Activated CD4-positive, alpha-beta T cell treated with anti-CD3 and anti-CD28 coated beads for 24 hours (primary cell): Measurements from ENCODE around the gene COPS3.

Experiments
- DNase-seq, 2 donors: peaks; one replicate each; pipeline ENCODE4 v3.0.0-alpha.2; 2020; ENCODE audit warnings: low read depth in 2 of 2

COPS3 gene

DNA sequence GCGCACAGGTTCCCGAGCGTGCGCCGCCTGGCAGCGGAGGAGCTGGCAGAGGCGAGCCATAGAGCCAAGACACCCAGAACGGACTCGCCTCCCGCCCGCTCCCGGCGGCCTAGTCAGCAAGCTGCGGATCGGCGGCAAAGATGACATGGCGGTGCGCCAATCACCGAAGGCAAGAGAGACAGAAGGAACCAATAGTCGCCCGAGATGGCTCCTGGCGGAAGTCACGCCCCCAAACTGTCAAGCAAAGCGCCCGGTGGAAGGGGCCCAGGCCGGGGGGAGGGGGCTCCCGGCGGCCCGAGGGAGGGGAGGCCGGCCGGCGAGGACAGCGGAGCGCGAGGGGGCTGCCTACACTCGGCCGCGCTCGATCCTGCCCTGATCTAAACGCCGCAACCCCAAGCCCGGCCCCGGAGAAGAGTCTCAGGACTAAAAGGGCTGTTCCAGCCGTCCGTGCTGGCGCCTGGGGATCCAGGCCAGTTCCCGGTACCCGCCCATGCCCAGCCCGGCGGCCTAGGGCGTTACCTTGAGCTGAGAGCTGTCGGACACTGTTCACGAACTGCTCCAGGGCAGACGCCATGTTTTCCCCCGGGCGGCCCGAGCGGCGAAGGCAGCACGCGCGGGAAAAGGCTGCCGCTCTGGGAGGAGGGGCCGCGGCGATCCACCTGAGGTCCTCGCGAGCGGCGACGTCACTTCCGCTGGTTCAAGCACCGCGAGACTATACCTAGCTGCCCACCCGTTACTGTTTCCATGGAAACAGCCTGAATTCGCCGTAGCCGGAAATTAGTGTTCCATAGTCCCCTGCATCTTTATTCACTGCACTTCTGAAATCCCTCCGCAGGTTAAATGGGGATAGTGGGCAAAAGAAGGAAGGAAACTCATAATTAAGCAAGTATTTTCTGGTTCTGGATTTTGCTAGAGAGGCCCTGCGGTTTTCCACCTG lies at the start of gene COPS3:
Gene COPS3 (minus strand): TSS at position 634 of the 937 bp plus-strand sequence. CDS start 60 bp downstream, at position 574.
- peak; percentile 93 to 95 for DNase-seq

DNA sequence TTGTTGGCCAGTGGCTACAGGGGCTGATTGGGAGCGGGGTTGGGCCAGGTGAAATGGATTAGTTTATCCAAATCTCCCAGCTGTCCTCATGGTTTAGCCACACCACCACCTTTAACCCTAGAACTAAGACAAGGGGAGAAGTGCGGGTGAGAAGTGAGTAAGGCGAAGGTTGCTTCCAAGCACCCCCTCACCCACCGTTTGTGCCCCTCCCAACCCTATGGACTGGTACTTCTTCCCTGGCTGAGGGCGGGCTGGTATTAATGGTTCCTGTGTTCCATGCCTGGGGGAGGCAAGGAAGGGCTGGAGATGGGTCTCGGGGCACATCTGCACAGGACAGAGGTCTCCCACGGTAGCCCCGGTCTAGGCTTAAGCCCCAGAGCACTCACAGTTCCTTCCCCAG lies 47.2 kb upstream of the COPS3 start:
- no peak for DNase-seq

DNA sequence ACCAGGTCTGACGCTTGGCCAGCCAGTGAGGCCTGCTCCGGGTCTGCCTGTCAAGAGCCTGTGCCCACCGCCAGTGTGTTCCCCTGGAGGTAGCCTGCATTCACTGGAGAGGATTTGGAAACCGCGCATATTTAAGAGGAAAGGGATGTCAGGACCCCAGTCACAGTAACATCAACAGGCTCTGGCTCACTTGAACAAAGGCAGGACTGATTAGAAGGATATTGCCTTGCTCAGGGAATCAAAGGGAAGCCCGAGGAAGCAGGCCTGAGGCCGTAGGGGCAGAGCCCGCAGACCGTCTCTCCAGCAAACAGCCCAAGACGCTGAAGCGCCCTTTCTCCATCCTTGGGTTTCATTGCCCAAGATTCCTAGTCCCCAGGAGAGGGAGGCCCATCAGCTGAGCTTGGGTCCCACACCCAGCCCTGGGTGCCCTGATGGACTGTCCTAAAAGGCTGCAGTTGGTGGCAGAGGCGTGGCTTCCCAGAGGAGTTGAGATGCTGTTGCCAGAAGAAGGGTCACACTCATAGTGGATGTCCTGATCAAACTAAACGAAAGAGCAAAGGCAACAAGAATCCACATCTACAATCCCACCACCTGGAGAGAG lies 45.3 kb upstream of the COPS3 start:
- no peak for DNase-seq

DNA sequence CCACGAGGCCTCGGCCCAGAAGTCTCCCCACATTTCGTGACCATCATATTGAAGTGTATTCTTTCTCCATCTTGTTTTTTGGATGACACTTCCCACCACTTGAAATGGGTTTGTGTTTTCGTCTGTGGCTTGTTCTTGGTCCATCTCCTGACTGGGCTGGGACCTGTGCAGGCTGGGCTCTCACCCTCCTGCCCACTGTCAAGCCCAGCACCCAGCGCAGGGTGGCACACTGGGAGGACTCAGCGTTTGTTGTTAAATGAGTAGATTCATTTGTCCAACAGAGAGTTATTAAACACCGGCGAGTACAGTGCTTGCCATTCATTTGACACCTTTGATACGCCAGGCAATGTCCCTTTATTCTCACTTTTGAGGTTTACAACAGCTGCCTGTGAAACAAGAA lies 44.8 kb upstream of the COPS3 start:
- no peak for DNase-seq

DNA sequence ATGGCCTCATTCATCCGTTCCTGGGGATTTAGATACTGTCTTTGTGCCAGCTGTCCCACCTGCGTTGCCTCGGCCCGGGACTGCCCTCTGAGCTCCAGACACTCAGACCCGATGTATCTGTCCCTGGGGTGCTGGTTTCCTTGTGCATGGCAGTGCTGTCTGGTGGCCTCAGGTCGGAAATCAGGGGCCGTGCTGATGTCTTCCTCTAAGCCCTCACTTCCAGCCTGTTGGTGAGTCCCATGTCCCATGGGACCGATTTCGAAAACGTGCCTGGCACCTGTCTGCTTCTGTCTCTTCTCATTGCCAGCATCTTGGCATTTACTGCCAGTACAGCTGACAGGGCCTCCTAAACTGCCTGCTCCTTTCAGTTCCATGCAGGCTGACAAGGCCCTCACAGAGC lies 44.2 kb upstream of the COPS3 start:
- no peak for DNase-seq

DNA sequence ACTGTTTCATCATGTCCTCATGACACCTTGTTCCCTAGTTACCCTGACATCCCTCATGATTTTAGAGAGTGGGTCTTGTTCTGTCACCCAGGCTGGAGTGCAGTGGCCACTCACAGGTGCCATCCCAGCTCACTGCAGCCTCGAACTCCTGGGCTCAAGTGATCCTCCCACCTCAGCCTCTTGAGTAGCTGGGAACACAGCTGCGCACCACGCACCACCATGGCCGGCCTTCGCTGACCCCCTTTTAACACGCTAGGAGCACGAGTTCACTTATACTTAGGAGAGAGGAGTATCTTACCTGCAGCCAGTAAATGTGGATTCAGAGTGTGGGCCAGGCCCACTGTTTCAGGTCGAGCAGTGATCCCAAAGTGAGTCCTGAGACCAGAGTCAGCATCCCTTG lies 43.6 kb upstream of the COPS3 start:
- no peak for DNase-seq

DNA sequence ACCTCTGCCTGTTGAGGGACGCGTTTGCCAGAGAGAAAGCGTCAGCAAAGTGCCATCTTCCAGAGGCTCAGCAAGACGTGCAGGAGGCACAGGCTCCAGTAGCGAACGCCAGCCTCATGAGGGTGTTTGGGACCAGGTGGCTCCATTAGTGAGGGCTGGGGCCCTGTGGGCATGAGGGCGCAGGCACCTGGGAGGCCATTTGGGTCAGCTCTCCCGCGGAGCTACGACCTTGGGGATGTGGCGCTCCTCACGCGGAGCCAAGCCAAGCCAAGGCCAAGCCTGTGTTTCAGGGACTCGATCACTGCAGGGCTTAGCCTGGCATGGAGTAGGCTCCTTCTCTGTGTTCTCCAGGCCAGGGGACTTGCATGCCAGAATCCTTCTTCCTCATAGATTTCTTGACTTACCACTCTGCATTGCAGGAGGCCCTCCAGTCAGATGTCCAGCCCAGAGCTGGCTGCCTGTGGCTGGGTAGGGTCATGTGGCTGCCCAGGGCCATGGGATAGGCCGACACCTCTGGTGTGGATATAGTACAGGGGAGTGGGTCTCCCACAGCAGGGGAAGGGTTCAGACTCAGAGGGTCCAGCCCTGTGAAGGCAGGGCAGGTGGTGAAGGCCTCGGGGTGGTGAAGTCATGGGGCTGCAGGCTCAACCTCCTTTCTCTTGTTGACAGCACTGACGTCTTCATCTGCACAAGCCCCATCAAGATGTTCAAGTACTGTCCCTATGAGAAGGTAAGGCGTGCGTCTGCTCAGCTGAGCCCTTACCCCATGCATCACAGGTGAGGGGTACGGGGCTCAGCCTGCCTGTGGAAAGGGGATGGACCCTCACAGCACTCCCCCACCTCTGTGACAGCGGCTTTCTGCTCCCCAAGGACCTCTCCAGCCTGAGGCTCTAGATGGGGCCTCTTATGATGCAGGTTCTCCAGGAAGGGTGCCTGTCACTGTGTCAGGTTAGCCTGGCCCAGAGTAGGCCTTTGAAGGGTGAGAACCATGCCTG lies 41.8 kb upstream of the COPS3 start:
- DNase-seq, result no peak

DNA sequence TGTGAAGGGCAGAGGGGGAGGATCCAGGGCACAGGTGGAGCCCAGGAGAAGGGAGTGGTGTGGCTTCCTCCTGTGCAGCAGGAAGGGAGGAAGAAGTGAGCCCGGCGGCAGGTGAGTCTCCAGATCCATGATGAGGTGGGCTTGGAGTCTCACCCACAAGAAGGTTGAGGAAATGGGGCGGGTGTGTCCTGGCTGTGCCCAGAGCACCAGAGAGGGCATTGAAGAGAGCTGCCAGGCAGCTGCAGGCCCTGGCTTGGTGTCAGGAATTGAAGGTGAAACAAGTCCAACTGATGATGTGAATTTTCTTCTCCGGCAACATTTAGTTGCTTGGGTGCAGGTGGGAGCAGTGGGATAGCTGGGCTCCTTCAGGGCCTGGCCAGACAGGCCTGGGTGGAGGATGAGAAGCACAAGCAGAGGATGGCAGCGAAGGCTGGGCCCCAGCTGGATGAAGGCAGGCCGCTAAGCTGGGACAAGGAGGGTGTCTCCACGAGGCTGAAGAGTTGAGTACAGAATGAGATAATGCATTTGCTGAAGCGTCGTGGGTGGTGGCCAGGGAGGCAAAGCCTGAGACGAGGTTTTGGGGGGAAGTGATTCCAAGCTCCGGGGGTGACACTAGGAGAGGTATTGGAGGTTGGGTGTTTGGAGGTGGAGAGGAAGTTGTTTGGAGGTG lies 40.4 kb upstream of the COPS3 start:
- no peak for DNase-seq

DNA sequence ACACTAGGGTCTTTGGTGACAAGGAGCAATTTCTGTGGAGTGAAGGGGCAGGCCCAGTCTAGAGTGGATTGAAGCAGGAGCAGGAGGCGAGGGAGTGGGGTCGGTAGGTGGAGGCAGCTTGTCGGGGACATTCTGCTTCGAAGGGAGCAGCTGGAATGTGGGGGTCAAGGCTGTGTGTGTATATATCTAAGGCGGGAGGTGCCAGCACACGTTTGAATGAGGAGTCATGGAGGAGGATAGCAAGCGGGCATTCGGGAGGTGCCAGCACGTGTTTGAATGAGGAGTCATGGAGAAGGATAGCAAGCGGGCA lies 39.8 kb upstream of the COPS3 start:
- no peak for DNase-seq

DNA sequence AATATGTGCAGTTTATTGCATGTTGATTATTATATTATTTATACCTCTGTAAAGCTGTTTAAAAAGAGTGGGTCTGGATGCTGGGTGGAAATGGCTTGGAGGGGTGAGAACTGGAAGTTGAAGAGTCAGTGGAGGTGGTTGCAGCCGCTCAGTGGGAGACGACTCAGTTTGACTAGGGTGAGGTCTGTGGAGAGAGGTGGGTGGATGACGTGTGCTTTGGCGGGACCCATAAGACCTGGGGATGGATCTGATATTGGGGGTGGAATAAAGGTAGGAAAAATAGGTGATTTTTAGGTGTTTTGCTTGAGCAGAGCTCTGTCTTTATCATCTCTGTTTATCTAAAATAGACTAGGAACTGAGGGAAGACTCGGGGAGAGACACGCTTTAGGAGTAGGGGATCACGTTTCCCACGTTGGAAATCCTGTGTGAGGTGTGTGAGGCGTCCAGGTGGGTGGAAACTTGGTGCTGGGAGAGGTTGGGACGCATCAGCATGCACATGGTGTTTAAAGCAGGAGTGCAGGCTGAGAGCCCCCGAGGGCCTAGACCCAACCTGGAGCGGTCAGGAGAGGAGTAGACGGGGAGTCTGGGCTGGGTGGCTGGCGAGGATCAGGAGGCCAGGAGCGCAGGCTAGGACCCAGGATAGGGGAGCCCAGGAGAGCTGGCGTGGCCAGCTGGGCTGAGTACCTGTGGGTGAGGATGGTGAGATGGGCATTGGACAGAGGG lies 39.3 kb upstream of the COPS3 start:
- no peak for DNase-seq

DNA sequence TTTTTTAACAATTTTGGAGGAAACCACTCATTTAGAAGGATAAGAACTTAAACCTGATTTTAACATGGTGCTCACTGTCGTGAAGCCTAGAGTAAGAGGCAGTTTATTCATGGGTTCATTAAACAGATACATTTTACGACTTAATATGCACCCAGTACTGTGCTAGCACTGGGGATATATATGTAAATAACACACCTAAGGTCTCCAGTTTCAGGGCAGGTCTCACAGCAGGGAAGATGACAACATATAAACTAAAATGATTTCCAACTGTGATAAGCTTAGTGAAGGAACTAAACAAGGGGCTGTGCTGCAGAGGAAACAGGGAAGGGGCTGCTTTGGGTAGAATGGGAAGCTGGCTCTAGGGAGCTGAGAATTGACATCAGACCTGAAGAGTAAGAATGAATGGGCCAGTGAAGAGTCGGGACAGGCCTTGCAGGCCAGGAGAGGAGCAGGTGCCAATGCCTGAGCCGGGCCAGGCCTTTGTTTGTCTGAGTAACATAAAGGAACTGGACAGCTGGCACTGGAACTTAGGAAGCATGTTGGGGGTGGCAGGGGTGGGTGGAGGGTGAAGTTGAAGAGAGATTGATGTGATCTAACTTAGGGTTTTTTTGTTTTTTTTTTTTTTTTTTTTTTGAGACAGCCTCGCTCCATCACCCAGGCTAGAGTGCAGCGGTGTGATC lies 34.2 kb upstream of the COPS3 start:
- DNase-seq, result no peak

DNA sequence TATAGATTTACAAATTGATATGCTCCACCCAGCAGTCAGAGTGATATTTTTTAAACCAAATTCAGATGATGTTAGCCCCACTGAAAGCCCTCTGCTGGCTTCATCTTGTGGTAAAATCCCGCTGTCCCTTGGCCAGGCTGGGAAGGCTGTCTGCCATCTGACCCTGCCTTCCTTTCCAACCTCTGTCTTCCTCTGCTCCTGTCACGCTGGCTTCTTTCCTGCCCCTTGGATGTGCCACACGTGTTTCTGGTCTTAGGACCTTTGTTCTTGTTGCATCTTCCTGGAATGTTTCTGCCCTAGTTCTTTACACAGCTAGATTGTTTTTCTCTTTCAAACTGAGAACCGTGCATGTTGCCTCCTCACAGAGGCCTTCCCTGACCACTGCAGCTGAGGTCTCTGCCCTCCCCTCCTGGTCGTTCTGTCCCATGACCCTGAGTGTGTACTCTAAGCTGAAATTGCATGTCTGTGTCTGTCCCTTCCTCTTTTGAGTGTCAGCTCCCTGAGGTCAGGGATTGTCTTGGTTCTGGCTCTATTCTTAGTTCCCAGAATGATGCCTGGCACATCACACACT lies 33.5 kb upstream of the COPS3 start:
- DNase-seq, result no peak

DNA sequence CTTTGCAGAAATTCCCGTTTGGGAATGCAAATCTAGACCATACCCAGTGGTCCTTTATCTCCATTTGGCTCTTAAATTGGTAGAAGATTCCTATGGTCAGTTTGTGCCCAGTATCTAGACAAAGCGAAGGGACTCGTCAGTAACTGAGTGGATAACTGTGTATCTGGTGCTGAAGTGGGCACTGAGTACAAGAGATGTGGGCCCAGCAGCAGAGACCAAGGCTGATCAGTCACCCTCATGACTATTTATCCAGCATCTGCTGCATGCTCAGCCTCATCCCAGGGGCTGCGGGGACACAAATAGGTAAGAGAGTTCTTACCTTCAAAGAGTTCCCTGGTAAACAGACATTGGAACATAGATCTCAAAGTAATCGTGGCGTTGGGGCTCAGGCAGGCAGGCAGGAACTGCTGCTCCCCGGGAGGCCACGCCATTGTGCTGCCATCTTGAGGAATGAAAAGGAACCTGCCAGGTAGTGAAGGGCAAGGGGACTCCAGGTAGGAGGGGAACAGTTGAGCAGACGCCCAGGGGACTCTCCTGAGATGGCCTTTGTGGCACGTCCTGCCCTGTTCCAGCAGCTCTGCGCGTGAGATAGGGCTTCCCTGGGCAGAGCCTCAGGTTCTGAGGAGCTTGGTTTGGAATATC lies 32.4 kb upstream of the COPS3 start:
- peak; percentile 50 to 52 for DNase-seq

DNA sequence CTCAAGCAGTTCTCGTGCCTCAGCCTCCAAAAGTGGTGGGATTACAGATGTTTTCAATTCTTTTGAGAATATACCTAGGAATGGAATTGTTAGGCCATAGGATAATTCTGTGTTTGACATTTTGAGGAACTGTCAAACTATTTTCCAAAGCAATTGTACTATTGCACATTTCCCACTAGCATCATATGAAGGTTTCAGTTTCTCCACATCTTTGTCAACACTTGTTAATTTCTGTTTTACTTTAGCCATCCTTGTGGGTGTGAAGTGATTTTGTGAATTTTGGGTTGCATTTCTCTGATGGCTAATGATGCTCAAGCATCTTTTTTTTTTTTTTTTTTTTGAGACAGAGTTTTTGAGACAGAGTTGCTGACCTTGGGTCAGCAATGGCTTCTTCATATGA lies 28.3 kb upstream of the COPS3 start:
- DNase-seq, result no peak

DNA sequence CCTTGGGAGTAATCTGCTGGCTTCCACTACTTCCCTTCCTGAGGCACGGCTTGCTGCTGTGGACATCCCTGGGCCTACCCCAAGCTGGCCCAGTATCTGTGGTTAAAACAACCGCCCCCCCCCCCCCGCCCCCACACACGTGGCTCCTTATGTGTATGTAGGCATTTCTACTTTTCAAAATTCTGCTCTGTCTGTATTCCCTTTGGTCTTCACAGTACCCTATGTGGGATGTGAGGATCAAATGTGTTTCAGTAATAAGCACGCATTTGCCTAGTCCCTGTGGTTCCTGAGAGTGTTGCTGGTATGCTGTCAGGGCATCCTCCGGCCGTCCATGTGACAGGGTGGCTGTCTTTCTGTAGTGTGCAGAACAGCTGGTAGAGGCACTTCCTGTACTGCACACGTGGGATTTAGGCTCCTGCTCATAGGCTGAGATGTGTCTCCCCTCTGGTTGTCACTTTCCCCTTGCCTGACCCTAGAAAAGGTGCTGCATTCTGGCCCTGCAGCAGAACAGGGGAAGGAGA lies 24.3 kb upstream of the COPS3 start:
- DNase-seq, result no peak

DNA sequence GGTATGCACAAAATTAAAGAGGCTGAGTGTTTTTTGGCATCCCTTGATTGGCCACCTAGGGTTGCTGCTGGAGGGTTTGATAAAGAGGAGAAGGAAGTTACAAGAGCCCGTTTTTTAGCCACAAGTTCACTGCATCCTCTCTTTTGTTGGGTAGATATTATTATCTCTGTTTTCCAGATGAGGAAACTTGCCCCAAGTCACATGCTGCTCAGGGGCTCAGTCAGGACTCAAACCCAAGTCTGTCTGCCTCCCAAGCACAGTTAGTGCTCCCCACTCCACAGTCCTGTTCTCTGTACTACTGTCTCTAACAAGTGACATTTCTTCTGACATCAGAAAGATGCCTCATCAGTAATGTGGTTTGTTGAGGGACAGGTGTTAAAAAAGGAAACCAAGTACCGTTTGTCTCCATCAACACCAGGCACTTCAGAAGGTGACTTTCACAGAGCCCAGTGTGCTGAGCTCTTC lies 23.5 kb upstream of the COPS3 start:
- no peak for DNase-seq

DNA sequence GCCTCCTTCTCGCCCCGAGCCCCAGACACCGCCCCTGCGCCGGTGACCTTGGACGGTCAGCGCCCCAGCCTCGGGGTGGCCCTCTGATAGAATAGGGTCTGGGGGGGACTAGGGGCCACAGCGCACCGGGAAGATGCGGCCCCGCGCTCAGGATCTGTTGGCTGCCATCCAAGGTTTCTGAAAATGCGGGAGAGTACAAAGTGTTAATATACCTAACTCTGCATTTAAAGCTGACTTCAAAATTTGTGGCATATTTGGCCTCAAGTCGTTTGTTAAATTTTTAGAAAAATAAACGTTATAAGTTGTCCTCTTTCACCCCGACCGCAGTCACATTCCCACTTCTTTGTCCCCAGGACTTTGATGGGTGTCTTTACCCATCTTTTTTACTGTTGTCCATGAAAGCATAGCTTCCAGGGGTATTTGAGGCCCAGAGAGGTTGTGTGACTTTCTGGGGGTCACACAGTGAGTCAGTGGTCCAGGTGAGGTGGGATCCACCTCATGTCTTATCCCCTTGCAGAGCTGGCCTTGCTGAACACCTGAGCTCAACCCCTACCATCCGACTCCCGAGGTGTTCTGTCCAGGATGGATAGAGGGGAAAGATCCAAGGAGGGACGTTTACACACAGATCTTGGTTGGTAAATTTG lies 22.9 kb upstream of the COPS3 start:
- DNase-seq, result no peak

DNA sequence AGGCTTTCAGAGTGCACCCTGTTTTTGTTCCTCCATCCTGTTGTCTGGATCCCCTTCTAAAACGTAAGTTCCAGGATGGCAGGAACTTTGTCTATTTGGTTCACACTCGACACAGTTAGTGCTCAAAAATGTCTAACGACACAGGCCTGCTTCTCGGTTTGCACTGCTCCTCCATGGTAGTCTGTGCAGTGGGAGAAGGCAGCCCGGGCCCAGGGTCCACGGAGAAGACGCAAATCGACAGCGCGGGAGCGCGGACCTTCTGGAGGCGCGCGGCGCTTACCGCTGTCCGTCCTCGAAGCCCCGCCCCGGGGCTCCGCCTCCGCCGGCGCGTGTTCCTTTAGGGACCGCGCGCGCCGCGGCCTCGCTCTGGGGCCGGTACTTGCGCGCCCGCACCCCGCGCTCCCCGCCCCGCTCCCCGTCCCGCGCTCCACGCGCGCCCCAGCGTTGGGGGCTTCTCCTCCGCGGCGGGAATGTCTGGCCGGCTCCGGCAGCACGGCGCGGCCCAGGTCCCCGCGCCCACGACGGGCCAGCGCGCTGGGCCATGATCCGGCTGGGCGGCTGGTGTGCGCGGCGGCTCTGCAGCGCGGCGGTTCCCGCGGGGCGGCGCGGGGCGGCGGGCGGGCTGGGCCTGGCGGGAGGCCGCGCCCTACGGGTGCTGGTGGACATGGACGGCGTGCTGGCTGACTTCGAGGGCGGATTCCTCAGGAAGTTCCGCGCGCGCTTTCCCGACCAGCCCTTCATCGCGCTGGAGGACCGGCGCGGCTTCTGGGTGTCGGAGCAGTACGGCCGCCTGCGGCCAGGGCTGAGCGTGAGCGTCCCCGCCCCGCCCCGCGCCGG lies 22.2 kb upstream of the COPS3 start, which contains the start of gene NT5M:
Gene NT5M (plus strand): TSS at position 364 of the 837 bp plus-strand sequence. CDS start 178 bp downstream, at position 542.
- peak; percentile 51 to 66 for DNase-seq
